Neuronal stem cell (in vitro differentiated cells): ENCODE results near the gene MARK2.

ENCODE experiments used
- DNase-seq: peaks from one replicate; pipeline ENCODE4 v3.0.0-alpha.2; 2013; ENCODE audit warnings: low spot score
- H2AFZ ChIP-seq: one replicate; pipeline ENCODE4 v1.6.1; 2013; ENCODE audit warnings: mild to moderate bottlenecking, low read length, inconsistent platforms
- H2AK5ac ChIP-seq: 2 replicates; pipeline ENCODE4 v1.6.1; 2013; ENCODE audit warnings: low read depth, mild to moderate bottlenecking, inconsistent platforms, low read length, moderate library complexity, mixed read lengths
- H2BK120ac ChIP-seq: 2 replicates; pipeline ENCODE4 v1.6.1; 2013; ENCODE audit warnings: low read depth, mild to moderate bottlenecking, inconsistent platforms, low read length, moderate library complexity, mixed read lengths
- H2BK12ac ChIP-seq: one replicate; pipeline ENCODE4 v1.6.1; 2013; ENCODE audit warnings: low read length, inconsistent platforms
- H2BK15ac ChIP-seq: 2 replicates; pipeline ENCODE4 v1.6.1; 2013; ENCODE audit warnings: mild to moderate bottlenecking, low read length, inconsistent platforms, mixed read lengths
- H2BK5ac ChIP-seq: one replicate; pipeline ENCODE4 v1.6.1; 2013; ENCODE audit warnings: inconsistent platforms, mild to moderate bottlenecking, low read length, moderate library complexity
- H3K14ac ChIP-seq: one replicate; pipeline ENCODE4 v1.6.1; 2013; ENCODE audit warnings: low read length, inconsistent platforms
- H3K18ac ChIP-seq: 2 replicates; pipeline ENCODE4 v1.6.1; 2013; ENCODE audit warnings: low read length, inconsistent platforms
- H3K23ac ChIP-seq: 2 replicates; pipeline ENCODE4 v1.6.1; 2013; ENCODE audit warnings: low read depth, mild to moderate bottlenecking, mixed read lengths, low read length, inconsistent platforms; ENCODE audit not compliant: poor library complexity
- H3K27ac ChIP-seq: replicated peaks from 3 replicates; pipeline ENCODE4 v1.5.1; 2013; ENCODE audit warnings: low read length, inconsistent platforms
- H3K27me3 ChIP-seq, 3 experiments: 2 replicates each; pipeline ENCODE4 v1.6.1; 2013; ENCODE audit warnings: low read length in 3 of 3, mild to moderate bottlenecking in 2 of 3, inconsistent platforms in 1 of 3, low read depth in 1 of 3, mixed read lengths in 1 of 3, moderate library complexity in 1 of 3; ENCODE audit not compliant: control insufficient read depth in 3 of 3, insufficient read depth in 3 of 3
- H3K36me3 ChIP-seq, 2 donors: replicated peaks in 1 of 2; 2 replicates each; pipeline ENCODE4 v1.6.1; 2013; ENCODE audit warnings: low read length in 2 of 2; ENCODE audit not compliant: control insufficient read depth in 2 of 2, insufficient read depth in 2 of 2
- H3K4ac ChIP-seq: 2 replicates; pipeline ENCODE4 v1.6.1; 2013; ENCODE audit warnings: inconsistent platforms, mild to moderate bottlenecking, low read length, moderate library complexity
- H3K4me1 ChIP-seq, 2 donors: 1 replicate in 1 of 2; 2 replicates in 1 of 2; pipeline ENCODE4 v1.6.1; 2013; ENCODE audit warnings: low read length in 2 of 2, low read depth in 1 of 2; ENCODE audit not compliant: control insufficient read depth in 2 of 2, insufficient read depth in 1 of 2
- H3K4me2 ChIP-seq: one replicate; pipeline ENCODE4 v1.6.1; 2013; ENCODE audit warnings: mild to moderate bottlenecking, low read length, inconsistent platforms; ENCODE audit not compliant: insufficient read depth, poor library complexity, severe bottlenecking
- H3K4me3 ChIP-seq, 2 donors: 2 replicates each; pipeline ENCODE4 v1.5.1; 2013; ENCODE audit warnings: low read length in 2 of 2, mild to moderate bottlenecking in 2 of 2, inconsistent platforms in 1 of 2, moderate library complexity in 1 of 2
- H3K79me1 ChIP-seq: one replicate; pipeline ENCODE4 v1.6.1; 2013; ENCODE audit warnings: low read depth, mild to moderate bottlenecking, inconsistent platforms, low read length, moderate library complexity
- H3K9ac ChIP-seq: one replicate; pipeline ENCODE4 v1.6.1; 2013; ENCODE audit warnings: mild to moderate bottlenecking, low read depth, low read length, inconsistent platforms; ENCODE audit not compliant: poor library complexity
- H3K9me3 ChIP-seq, 2 donors: replicated peaks in 1 of 2; 2 replicates each; pipeline versions ENCODE3 to v1.6.1; 2013; ENCODE audit warnings: low read length in 2 of 2, mild to moderate bottlenecking in 2 of 2, inconsistent platforms in 1 of 2, low read depth in 1 of 2, mixed read lengths in 1 of 2, moderate library complexity in 1 of 2; ENCODE audit not compliant: control insufficient read depth in 2 of 2, insufficient read depth in 1 of 2
- H4K8ac ChIP-seq: one replicate; pipeline ENCODE4 v1.6.1; 2013; ENCODE audit warnings: low read depth, mild to moderate bottlenecking, inconsistent platforms, low read length, moderate library complexity
- H4K91ac ChIP-seq: one replicate; pipeline ENCODE4 v1.6.1; 2013; ENCODE audit warnings: low read length, low read depth, mild to moderate bottlenecking, inconsistent platforms; ENCODE audit not compliant: poor library complexity
- WGBS, 2 donors: extraction: QIAGEN DNeasy Blood & Tissue Kit; methylation state at CpG; one replicate each; pipeline ENCODE4 v1.1.7; 2013; ENCODE audit warnings: missing lambda C conversion rate in 2 of 2, mixed read lengths in 1 of 2; ENCODE audit not compliant: insufficient read length in 2 of 2, insufficient replicate concordance in 1 of 2; ENCODE audit errors: extremely low coverage in 2 of 2; 5-methylcytosine and 5-hydroxymethylcytosine counted together

The MARK2 gene

DNA sequence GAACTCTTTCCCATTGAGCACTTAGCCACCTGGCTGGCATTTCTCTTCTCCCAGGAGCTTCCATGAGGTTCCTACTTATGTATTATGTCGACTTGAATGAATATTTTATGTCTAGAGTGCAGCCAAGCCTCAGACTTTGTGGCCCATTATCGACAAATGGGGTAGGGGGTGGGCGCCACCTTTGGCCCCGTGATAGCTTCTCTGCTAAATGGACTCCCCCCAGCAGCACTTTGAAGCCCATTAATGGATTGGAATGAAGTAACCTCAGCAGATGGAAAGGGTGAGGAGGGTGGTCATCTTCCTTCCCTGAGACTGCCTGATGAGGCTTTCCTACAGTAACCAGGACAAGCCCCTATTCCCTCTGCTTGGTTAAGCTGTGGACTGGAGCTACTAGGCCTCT is 5.9 kb downstream of the MARK2 start:
- H2AK5ac ChIP-seq: no peak overlapping the region
- no peak overlapping the region for H2BK15ac ChIP-seq
- no peak overlapping the region for H4K91ac ChIP-seq
- H3K4me3 ChIP-seq: no peak overlapping the region
- H3K14ac ChIP-seq: no peak overlapping the region
- H2BK5ac ChIP-seq: no peak overlapping the region
- H3K79me1 ChIP-seq: peaks cover 2% of the 10 kb centered on the region
- no peak overlapping the region for H3K27ac ChIP-seq
- no peak overlapping the region for H3K4me2 ChIP-seq
- no CpG with 5 or more reads among the region's 4 CpGs for WGBS, 2 donors
- no peak overlapping the region for H3K9ac ChIP-seq
- peaks cover 5 to 60% of the 10 kb centered on the region in 2 donors for H3K36me3 ChIP-seq
- no peak overlapping the region for H2AFZ ChIP-seq
- no peak overlapping the region for H3K4ac ChIP-seq
- no peak for DNase-seq
- H3K9me3 ChIP-seq: no peaks in the 10 kb centered on the region
- H4K8ac ChIP-seq: no peak overlapping the region
- H2BK120ac ChIP-seq: no peak overlapping the region
- H3K27me3 ChIP-seq: no peaks in the 10 kb centered on the region
- H3K18ac ChIP-seq: no peak overlapping the region
- peaks cover 13 to 25% of the 10 kb centered on the region in 2 donors for H3K4me1 ChIP-seq
- no peak overlapping the region for H3K23ac ChIP-seq
- H2BK12ac ChIP-seq: no peak overlapping the region

DNA sequence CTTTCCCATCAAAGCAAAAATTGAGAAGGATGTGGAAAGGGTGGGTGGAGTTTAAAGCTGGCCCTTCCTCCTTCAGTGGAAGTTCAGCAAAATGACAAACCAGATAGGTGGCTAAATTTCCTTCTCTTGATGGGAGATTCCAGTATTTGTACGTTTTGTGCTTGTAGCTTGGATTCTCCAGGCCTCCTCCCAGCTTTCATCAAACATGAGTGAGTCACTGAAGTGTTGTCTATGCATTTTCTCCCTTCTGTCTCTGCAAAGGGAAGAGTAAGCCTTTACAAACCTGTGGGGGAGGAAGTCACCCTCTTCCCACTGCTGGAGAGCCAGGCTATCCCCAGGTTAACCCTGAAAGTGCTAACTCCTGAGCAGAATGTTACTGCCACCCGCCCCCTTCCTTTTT is 6.4 kb downstream of the MARK2 start:
- no peak overlapping the region for H3K4ac ChIP-seq
- DNase-seq: no peak
- peaks cover 11 to 23% of the 10 kb centered on the region in 2 donors for H3K4me1 ChIP-seq
- H3K27ac ChIP-seq: no peak overlapping the region
- H2BK12ac ChIP-seq: no peak overlapping the region
- no peak overlapping the region for H3K18ac ChIP-seq
- no peaks in the 10 kb centered on the region for H3K27me3 ChIP-seq
- H3K9me3 ChIP-seq: no peaks in the 10 kb centered on the region
- no peak overlapping the region for H3K4me3 ChIP-seq
- WGBS, 2 donors: no CpG with 5 or more reads among the region's 2 CpGs
- H4K91ac ChIP-seq: no peak overlapping the region
- H2BK5ac ChIP-seq: no peak overlapping the region
- H3K23ac ChIP-seq: no peak overlapping the region
- no peak overlapping the region for H4K8ac ChIP-seq
- no peak overlapping the region for H2BK120ac ChIP-seq
- no peak overlapping the region for H3K14ac ChIP-seq
- no peak overlapping the region for H2AK5ac ChIP-seq
- no peak overlapping the region for H2BK15ac ChIP-seq
- H3K9ac ChIP-seq: no peak overlapping the region
- H3K36me3 ChIP-seq: peaks cover 5 to 60% of the 10 kb centered on the region in 2 donors
- no peak overlapping the region for H2AFZ ChIP-seq
- no peak overlapping the region for H3K4me2 ChIP-seq
- peaks cover 2% of the 10 kb centered on the region for H3K79me1 ChIP-seq

DNA sequence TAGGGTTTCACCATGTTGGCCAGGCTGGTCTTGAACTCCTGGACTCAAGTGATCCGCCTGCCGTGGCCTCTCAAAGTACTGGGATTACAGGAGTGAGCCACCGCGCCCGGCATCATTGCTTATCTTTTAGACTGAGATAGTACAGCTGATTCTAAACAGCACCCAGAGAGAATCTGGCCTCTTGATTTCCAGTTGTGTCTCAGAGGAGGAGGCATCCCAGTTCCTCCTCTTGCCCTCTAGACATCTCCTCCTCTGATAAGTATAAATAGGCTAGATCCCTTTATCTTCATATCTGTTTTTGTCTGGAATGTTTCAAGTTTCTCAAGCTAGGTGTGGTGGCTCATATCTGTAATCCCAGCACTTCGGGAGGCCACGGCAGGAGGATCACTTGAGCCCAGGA is 7.0 kb downstream of the MARK2 start:
- H3K4me2 ChIP-seq: no peak overlapping the region
- H3K4me1 ChIP-seq: peaks cover 6 to 18% of the 10 kb centered on the region in 2 donors
- H3K9me3 ChIP-seq: no peaks in the 10 kb centered on the region
- H2BK5ac ChIP-seq: no peak overlapping the region
- no CpG with 5 or more reads among the region's 7 CpGs for WGBS, 2 donors
- no peak overlapping the region for H3K18ac ChIP-seq
- H2AFZ ChIP-seq: no peak overlapping the region
- H2AK5ac ChIP-seq: no peak overlapping the region
- H3K4me3 ChIP-seq: no peak overlapping the region
- no peak overlapping the region for H3K4ac ChIP-seq
- no peak for DNase-seq
- no peak overlapping the region for H3K9ac ChIP-seq
- H3K36me3 ChIP-seq: peaks cover 5 to 58% of the 10 kb centered on the region in 2 donors
- no peak overlapping the region for H2BK15ac ChIP-seq
- no peak overlapping the region for H2BK12ac ChIP-seq
- no peak overlapping the region for H4K8ac ChIP-seq
- no peak overlapping the region for H4K91ac ChIP-seq
- no peak overlapping the region for H3K14ac ChIP-seq
- H2BK120ac ChIP-seq: no peak overlapping the region
- no peaks in the 10 kb centered on the region for H3K27me3 ChIP-seq
- no peak overlapping the region for H3K23ac ChIP-seq
- H3K79me1 ChIP-seq: peaks cover 2% of the 10 kb centered on the region
- H3K27ac ChIP-seq: no peak overlapping the region

DNA sequence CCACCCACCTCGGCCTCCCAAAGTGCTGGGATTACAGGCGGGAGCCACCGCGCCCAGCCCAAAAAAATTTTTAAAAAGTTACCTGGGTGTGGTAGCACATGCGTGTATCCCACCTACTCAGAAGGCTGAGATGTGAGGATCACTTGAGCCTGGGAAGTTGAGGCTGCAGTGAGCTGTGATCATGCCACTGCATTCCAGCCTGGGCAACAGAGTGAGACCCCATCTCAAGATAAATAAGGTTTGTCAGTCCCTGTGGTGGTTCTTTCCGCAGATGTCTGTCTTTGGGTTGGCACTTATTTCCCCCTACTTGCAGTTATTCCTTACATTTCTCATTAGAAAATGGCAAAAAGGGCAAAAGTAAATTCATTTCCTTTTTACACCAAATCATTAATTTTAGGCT is 8.0 kb downstream of the MARK2 start:
- H3K27ac ChIP-seq: no peak overlapping the region
- H2BK120ac ChIP-seq: no peak overlapping the region
- H3K4me3 ChIP-seq: no peak overlapping the region
- H3K4ac ChIP-seq: no peak overlapping the region
- no peak overlapping the region for H3K9ac ChIP-seq
- no peak for DNase-seq
- no peak overlapping the region for H3K4me2 ChIP-seq
- no peaks in the 10 kb centered on the region for H3K9me3 ChIP-seq
- no peak overlapping the region for H3K18ac ChIP-seq
- H3K4me1 ChIP-seq: peaks cover 0 to 15% of the 10 kb centered on the region in 2 donors
- H3K36me3 ChIP-seq: peaks cover 5 to 53% of the 10 kb centered on the region in 2 donors
- H2BK5ac ChIP-seq: no peak overlapping the region
- H3K79me1 ChIP-seq: peaks cover 2% of the 10 kb centered on the region
- no peak overlapping the region for H4K8ac ChIP-seq
- no CpG with 5 or more reads among the region's 6 CpGs for WGBS, 2 donors
- H3K14ac ChIP-seq: no peak overlapping the region
- H3K23ac ChIP-seq: no peak overlapping the region
- H2AFZ ChIP-seq: no peak overlapping the region
- H3K27me3 ChIP-seq: no peaks in the 10 kb centered on the region
- H2AK5ac ChIP-seq: no peak overlapping the region
- H4K91ac ChIP-seq: no peak overlapping the region
- H2BK12ac ChIP-seq: no peak overlapping the region
- no peak overlapping the region for H2BK15ac ChIP-seq
